ENCODE measurements around the gene DHX8.

- TF ChIP-seq EZH2phosphoT487 (IDR thresholded peaks at IDR 0.05; ENCODE audit: insufficient read depth, low read depth) = no peak
- TF ChIP-seq EZH2 (IDR thresholded peaks at IDR 0.05; ENCODE audit: insufficient read depth, poor library complexity, severe bottlenecking) = no peak
Measured at GRCh38 chr17:43560461-43561427, 77.0 kb downstream of the DHX8 start.
